NCI-H1694 treated with DMSO at 0.1 percent for 48 hours (cell line): ENCODE results near the gene AFF3.
"Not testable (repeated sequence)": the region's sequence is repeated elsewhere in the genome, so short reads cannot be mapped to it uniquely, and the experiment has no call there.

ENCODE experiments used
- DNase-seq: peaks from one replicate; lab custom pipeline; 2025; lab: John Stamatoyannopoulos, UW

AFF3 gene

DNA sequence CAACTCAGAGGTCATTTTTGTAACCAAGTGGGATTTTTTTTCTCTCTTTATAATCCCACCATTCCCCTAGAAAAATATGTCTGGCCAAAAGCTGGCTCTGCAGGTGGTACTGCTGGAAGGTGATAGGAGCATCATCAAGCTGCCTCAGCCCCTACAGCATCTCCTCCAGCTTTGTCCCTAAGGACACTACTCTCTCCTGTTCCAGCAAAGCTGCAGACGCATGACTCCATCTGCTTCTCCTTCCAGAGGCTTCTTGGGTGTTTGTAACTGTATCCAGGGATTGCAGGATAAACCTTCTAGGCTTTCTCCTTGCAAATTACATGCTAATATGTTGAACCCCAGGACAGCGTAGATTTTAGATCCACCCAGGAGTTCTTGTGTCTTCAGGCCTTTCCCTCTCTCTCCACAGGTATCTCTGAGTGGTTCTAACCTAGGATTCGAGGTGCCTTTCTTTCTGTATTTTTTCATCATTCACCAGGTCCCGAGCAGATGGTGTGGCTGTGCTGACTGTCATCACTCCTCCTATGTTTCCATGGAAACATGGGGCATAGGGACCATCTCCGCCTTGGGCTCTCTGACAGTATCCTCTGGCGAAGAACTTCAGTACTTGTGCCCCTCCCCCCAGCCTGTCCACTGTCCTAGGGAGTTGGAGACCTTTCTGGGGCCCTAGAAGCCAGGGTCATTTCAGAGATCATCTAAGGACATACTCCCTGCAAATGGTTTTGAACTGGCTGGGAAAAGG lies 34.3 kb downstream of the AFF3 start:
- DNase-seq: peak; percentile 92

DNA sequence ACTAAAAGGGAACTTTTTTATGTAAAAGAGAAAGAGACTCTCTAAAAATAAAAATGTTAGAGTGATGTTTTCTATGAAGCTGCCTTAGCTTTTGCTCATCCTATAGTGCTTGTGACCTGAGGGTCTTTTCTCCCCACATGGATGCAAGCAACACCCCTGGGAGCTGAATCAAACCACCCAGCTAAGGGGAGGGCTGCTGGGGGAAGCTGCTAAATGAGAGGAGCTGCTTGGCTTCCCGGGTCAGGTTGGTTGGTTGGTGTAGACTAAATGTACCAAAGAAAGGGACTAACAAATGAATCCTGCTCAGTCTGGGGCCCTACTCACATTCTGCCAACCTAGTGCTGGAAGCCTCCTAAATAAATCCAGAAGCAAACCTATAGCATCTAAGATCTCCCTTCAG lies 35.0 kb downstream of the AFF3 start:
- DNase-seq: no peak

DNA sequence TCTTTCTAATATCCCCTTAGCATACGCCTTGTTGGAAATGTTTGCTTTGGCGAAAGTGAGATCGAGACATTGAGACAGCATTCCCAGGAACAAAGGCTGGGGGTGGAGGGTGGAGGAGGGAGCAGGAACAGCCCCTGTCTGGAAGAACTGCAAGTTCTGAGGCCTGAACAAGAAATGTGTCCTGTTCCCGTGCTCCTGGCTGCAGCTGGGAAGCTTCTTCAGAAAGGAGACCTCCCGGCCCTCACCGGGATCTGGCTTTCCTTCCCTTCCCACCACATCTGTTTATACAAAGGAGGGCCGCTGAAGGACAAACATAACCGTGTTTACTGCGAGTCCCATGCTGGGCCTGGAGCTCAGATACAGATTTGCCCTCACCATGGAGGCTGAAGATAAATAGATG lies 35.9 kb downstream of the AFF3 start:
- DNase-seq: no peak

DNA sequence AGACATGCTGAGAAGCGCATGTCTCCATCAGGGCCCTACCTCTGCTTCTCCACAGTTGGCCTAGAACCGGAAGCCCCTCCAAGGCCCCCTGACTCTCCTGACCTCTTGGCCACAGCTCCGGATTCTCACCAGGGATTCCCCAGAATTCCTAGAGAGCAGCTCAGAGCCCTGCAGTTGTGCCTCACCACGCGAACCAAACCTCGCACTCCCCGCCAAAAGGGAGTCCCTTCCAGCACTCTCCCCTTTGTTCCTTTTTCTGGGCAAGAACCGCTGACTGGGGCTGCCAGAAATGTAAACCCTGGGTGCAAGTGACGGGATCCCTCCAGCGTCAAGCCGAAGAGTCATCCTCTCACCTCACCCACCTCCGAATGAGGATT lies 36.7 kb downstream of the AFF3 start:
- DNase-seq: no peak

DNA sequence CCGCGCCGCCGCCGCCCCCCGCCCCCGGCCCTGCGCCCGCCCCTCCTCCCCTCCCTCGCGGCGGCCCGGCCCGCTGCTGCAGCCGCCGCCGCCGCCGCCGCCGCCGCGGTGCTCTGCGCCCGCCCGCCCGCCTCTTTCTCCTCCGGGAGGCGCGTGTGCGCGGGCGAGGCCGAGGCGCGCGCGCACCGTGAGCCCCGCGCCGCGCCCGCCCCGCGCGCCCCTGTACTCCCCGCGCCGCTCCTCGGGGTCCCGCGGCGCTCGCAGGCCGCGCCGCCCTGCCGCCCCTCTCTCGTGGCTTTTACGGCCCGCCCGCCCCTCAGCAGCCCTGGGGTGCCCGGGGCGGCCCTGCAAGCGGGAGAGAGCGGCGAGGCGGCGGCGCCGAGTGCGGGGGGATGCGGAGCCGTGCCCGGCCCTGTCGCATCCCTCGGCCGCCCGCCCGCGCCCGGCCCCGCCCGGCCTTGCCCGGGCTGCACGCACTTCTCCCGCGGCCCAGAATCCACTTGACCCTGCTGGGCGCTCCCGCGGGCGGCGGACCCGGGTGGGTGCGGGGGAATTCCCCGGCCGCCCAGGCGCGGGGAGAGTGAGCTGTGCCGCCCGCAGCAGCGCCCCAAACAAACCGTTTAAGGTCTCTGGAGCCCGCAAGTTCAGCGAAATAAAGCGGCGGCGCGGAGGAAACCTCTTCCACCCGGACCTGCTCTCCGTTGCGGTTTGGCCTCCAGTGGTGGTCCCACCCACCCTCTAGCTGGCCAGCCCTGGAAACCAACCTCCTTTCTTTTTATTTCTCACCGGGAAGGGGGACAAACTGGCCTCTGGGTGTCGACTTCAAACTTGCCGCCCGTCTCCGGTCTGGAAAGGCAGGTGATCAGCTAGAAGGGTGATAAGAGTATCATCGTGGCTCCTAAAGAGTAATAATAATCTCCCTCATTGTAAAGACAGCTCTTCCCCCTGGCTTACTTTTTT lies 37.4 kb downstream of the AFF3 start:
- peak; percentile 18 for DNase-seq

DNA sequence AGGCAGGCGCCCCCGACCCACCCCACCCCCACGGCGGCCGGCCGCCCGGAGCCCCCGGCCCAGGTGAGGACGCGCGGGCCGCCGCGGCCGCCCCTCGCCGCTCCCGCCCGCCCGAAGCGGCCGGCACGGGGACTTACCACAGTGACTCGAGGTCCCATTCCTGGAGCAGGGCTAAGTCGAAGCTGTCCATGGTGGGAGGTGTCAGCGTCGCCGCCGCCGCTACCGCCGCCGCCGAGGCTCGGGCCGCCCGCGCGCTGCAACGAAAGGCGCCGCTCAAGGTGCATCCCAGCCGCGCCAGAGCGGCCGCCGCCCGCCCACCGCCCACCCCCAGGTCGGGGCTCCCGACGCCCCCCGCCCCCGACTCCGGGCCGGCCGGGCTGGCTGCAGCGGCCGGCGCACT lies 38.1 kb downstream of the AFF3 start:
- not testable (repeated sequence) for DNase-seq

DNA sequence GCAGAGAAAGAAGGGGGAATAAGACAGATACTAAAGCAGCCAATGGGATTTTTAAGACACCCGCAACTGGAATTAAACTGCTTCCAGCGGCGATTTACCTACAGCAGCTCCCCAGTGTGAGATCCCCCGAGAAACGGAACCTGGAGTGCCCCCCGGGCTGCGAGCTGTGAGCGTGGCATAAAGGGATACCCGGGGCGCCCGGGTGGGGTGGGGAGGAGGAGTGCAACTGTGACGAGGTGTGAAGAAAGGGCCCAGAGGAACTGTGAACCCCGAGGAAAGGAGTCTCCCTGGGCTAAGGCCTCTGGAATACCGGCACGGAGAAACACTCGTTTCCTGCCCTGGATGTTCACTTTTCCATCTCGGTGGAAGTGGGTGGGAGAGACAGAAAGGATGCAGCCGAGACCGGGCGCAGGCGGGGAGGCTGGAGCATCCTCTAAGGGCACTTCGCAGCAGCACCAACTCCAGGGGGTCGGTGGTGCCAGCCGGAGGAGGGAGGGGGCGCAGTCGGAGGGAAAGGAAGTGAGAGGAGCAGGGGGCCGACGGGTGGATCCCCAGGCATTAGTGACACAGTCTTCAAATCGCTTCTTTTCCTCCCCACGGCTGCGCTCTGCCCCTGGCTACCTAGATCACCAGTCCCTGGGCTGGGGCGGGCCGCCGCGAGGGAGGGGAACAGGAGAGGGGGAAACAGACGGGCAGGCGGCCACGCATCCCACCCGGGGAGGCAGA lies 38.7 kb downstream of the AFF3 start:
- DNase-seq: not testable (repeated sequence)

DNA sequence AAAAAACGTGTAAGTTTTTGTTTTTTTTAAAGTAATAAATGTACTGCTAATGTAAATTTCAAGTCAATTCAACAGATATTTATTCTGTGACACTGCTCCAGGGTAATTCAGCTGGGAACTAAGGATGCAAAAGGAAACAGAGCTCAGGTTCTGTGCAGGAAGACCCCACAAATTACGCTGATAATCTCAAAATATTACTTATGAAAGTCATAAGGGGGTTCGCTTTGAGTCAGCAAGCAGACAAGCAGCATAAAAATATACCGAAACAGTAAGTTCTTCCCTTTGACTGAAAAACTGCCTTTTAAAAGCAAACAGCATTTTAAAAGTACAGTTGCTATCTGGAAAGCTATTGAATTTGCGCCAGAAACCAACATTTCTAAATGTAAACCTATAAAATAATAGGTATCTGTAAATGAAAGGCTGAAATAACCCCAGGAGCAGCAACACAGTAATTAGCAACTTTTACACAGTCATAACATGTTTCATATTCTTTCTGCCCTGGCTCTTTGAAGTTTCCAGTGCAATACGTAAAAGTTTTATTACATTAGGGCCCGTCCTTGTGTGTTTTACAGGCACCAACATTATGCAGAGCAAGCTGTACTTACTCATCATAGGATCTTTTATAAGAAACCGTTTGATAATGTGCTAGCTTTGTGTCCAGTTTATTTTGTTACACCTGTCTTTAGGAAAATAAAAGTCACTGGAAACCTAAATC lies 39.8 kb downstream of the AFF3 start:
- not testable (repeated sequence) for DNase-seq

DNA sequence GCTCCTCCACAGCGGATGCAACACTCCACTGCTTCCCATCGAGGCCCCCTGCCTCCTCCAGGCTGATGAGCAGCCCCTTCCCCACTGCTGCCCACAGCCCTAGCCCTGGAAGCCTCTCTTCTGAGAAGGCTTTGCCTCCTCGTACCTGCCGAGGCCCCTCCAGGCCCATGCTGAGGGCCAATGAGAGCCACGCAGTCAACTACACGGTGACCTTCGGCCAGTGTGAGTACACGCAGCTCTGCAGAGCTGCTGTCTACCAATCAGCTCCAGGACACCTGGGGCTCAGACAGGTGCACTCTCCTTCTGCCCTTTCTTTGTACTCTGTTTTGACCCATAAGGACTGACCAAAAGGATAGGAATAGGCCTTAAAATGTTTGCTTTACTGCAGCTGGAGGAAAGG lies 43.5 kb downstream of the AFF3 start:
- not testable (repeated sequence) for DNase-seq

DNA sequence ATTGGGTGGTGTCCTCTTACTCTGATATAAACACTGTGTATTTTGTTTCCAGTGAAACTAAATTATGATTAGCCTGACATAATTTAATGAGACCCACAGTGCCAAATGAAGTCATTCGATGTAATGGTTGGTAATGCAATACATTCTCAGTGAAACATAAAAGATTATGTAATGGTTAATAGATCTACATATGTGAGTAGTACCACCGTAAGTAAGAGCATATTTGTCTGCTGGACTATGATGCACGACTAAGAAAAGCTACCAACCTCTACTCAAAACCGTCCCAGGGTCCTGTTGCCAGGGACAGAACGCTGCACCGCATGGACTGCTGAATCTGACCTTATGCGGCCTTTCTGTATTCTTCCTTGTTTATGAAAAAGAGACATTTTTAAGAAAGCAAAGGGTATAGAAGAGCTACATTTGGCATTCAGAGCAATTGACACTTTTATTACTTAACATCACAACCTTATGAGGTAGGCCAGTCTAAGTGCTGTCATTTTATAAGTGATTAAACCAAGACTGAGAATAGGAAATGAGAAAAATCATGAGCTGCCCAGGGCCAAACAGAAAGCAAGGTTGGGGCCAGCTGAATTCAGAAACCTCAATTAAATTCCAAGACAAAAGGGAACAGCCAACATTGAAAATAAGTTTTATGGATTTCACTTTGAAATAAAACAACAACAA lies 44.6 kb downstream of the AFF3 start:
- not testable (repeated sequence) for DNase-seq

DNA sequence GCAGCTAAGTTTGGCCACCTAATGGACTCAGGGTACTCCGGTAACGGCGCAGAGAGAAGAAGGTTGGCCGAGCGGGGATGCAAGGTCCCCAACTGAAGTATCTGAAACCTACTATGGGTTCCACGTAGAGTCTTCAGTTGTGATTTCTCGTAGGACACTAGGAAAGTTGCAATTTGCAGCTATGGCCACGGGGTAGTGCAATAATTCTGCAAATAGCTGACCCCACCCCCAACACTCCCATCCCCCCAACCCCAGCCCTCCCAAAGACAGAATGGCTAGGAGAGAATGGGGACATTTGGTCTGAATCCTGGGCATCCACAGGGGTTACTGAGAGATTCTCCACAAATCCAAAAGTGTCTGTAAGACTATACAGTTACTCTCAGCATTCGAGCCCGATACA lies 46.5 kb downstream of the AFF3 start:
- not testable (repeated sequence) for DNase-seq

DNA sequence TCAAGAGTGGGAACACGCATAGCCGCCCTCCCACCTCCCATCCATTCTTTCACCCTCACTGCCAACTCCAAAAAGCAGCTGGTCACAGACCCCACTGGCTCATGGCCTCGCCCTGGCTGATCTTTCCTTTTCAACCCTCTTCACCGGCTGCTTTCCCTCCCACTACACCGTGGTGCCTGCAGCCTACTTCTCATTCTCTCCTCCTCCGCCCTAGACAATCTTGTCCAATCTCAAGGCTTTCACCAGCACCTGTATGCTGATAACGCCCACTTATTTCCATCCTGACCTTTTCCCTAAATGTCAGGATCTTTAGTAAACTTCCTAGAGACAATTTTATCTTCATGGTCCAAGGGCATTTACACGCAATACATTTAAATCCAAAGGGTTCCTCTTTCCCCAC lies 50.6 kb downstream of the AFF3 start:
- not testable (repeated sequence) for DNase-seq

DNA sequence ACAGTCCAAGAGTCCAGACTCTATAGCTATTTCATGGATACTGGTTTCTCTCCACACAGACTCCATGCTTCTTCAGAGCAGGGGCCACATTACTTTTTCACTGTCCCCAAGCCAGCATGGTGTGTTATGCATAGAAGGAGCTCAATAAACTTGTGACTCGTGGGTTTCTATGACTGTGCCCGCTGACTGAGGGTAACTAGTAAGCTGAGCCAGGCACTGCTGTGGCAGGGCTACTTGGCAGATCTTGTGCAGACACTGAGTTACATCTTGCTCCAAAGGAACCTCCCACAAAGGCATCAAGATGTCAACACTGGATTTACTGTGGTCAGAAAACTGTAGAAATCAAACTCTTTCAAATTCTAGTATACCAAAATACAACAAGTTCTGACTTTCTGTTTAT lies 56.6 kb downstream of the AFF3 start:
- not testable (repeated sequence) for DNase-seq

DNA sequence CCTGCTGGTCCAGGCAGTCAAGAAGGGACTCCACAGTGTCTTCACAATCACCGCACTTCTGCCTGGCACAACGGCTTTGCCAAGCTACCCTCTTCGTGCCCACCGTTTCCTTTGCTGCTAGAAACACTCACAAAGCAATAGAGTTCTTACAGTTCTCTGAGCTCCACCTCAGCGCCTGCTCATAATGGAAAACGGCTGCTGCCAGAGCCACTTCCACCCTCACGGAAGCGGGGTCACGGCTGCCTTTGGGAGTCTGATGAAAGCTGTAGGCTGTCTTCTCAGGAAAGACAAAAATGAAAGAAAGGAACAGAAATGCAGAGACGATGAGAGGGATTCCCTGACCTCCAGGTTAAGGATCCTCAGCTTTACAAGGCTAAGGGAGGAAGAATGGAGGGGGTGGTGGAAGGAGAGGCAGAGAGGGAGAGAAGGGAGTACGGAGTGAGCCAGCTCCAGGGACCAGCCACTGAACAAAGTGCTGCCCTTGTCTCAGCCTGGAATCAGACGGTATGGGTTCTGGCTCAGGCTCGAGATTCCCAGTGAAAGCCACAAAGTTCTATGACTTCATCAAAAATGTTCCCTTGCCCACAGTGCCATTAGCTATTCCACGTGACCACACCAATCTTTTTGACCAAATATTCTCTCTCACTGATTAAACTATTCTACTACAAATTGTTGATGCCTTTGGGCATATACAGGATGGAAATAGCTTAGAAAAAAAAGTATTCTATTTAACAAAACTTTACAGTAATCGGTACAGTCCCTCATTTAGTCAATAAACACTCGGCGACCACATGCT lies 58.8 kb downstream of the AFF3 start:
- not testable (repeated sequence) for DNase-seq

DNA sequence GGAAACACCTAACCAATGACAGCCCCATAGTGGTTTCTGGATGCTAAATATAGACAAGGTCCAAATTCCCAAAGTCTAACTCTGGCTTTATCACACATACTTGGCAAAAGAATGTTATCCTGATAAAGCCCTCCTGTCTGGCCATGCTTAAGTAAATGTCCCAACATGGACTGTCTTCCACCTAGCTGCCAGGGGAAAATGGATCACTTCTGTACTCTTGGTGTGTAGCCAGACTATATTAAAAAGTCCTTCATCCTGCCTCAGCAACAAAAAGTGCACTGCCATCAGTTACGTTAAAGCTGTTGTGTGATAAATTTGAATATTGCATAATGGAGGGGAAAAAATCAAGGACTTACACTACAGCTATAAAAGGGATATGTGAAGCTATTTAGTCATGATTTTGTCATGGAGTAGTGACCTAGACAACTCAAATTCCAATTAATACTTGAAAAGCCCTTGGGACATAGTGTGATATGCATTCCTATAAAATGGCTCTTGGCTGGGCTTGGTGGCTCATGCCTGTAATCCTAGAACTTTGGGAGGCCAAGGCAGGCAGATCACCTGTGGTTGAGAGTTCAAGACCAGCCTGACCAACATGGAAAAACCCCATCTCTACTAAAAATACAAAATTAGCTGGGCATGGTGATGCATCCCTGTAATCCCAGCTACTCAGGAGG lies 60.0 kb downstream of the AFF3 start:
- DNase-seq: not testable (repeated sequence)

DNA sequence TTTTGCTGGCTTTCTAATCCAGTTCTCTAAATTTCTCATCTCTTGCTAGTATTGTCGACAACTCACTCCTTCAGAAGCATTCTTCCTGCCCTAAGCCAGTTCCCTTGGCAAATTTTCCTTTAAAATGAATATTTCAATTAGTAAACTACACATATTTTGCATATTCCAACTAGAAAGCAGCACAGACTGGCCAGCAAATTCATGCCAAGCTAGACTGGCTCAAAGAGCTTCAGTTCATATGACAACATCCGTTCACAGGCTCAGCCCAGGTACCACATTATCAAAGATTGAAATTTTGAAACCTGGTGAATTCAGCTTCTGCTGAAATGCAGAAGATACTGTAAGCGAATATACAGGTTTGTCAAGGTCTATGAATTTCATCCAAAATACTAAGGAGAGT lies 64.5 kb downstream of the AFF3 start:
- no peak for DNase-seq

DNA sequence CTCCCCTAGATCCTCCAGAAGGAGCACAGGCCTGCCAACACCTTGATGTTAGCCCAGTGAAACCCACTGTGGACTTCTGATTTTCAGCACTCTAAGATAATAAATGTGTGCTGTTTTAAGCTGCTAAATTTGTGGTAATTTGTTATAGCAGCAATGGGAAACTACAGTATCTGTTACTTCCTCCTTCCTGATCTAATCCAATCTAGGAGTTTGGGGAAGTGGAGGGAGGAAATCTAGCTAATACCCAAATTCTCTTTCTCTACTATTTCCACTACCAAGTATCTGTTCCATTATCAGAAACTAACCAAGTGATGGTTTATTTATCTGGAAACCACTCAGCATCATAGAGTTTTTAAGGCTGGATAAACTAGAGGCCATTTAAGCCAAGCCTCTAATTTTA lies 64.9 kb downstream of the AFF3 start:
- DNase-seq: no peak

DNA sequence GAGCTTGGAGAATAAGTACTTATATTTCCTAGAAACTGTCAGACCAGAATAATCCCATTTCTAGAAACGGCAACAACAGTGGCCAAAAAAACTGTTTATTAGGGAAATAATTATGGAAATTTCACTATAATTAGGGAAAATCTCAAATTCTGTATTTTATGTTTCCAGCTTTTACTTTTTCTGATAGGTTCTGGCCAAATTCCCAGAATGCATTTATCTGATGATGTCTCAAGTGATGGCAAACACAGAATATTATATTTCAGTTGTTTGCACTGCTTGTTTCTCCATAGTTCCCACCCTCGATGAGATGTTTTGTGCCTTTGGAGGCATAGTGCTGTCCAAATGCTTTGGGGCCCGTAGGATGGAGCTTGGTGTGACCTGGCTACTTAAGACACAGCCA lies 66.9 kb downstream of the AFF3 start:
- no peak for DNase-seq

DNA sequence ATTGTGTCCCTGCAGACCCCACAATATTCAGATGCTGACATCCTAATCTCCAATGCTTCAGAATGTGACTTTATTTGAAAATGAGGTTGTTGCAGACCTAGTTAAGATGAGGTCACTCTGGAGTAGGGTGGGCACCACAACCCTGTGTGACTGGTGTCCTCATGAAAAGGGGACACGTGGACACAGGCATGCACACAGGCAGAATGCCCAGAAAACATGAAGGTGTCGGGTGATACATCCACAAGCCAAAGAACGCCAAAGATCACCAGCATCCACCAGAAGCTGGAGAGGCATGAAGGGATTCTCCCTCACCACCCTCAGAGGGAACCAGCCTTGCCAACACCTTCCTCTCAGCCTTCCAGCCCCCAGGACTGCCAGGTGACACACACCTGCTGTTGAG lies 69.3 kb downstream of the AFF3 start:
- no peak for DNase-seq

DNA sequence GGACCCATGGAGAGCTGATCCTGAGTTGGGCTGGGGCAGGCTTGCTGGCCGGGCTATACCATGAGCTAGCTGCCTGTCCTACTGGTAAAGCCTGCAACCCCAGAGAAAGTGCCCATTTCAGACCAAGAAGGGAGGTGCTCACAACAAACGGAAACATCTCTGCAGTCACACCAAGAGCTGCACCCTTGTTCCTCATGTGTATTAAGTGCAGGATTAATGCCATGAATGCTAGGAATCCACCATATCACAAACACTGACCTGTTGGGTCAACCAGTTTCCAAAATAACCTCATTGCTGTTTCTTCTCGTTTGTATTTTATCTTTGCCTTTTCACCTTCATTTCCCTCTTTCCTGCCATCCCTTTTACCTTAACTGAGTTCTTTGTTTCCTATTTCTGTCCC lies 69.9 kb downstream of the AFF3 start:
- DNase-seq: no peak
